ENCODE data around the gene MED12L. TPM values are rescaled to one million over a fixed set of nuclear protein-coding genes. Genes with fewer than 3 reads are reported as not detected.

The MED12L gene
- total and polyA plus RNA-seq, 7 donors, result 0.16 to 0.71 (median 0.28) TPM; not detected in 2

DNA sequence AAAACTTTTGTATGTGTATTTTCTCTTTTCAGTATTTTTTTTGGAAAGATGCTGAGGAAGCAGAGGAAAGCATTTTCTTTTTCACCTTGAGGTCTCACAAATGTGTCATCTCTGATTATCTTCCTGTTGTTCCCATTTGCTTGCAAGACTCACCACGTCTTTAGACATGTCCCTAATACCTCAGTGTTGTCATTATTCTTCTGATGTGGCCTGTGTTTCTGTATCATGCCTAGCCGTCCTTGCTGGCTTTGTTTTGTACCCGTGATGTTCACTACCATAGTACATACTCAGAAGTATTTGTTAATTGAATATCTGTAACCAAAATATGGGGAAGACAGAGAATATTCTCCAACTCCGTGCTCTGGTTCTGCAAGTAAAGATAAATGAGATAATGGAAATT is 197.9 kb downstream of the MED12L start:
- intact Hi-C loops (cut with DNase I), result loop anchor here (1.0 to 10.0 kb wide), 2 partner anchors 56 to 551 kb away; no protein-coding TSS in a partner anchor
- TF ChIP-seq CTCF (IDR thresholded peaks at IDR 0.05) (no peak), EP300 (IDR thresholded peaks at IDR 0.05) (no peak), POLR2A (IDR thresholded peaks at IDR 0.05) (no peak), POLR2AphosphoS5 (IDR thresholded peaks at IDR 0.05) (no peak)
- no peak for DNase-seq
- Histone ChIP-seq H3K27me3 (no peaks in the 10 kb centered on the region), H3K4me3 (no peak overlapping the region), H3K27ac (peak overlapping the region in 1 of 4 donors; percentile 4), H3K9me3 (no peaks in the 10 kb centered on the region), H3K4me1 (peaks cover 0 to 40% (median 15%) of the 10 kb centered on the region in 4 donors), H3K36me3 (no peaks in the 10 kb centered on the region)
- 40 to 63% methylated on average over 4 of the region's 4 CpGs for WGBS, 2 donors

DNA sequence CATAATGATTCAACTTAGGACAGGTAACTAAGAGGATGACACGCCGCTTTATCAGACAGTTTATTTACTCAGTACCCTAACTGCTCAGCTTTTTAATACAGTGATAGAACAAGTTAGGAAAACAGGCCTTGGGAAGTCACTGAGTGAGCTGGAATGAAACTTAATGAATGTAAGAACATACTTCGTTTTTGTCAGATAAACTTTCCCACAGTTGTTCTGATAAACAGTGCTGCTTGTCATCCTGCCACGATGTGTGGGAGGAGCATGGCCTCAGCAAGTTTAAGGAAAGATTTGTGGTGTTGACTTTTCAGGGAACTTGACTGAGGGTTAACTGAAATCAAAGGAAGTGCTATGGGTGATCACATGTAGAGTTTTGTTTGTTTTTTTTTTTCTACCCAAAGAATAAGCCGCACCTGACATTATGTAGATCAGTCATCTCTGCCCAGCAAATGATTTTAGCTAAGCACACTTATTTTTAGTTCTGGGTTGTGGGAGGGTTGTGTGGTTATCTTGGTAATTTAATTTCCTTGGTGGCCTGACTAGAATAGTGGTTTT is 198.5 kb downstream of the MED12L start:
- no peak for TF ChIP-seq CTCF (IDR thresholded peaks at IDR 0.05)
- no peak for TF ChIP-seq EP300 (IDR thresholded peaks at IDR 0.05)
- no peak for TF ChIP-seq POLR2A (IDR thresholded peaks at IDR 0.05)
- no peak for TF ChIP-seq POLR2AphosphoS5 (IDR thresholded peaks at IDR 0.05)

GRCh38 chr3:151285940-151286339 is 200.5 kb downstream of the MED12L start:
- Histone ChIP-seq H3K27ac (no peak overlapping the region), H3K4me3 (no peak overlapping the region), H3K9me3 (no peaks in the 10 kb centered on the region), H3K4me1 (peaks cover 0 to 24% (median 10%) of the 10 kb centered on the region in 4 donors), H3K27me3 (no peaks in the 10 kb centered on the region), H3K36me3 (no peaks in the 10 kb centered on the region)
- no peak for DNase-seq
- WGBS, 2 donors, result 79 to 93% methylated on average over 1 of the region's 1 CpG
- no peak for TF ChIP-seq EP300 (IDR thresholded peaks at IDR 0.05)
- no peak for TF ChIP-seq POLR2AphosphoS5 (IDR thresholded peaks at IDR 0.05)
- no peak for TF ChIP-seq CTCF (IDR thresholded peaks at IDR 0.05)
- no peak for TF ChIP-seq POLR2A (IDR thresholded peaks at IDR 0.05)
- intact Hi-C loops (cut with DNase I), result loop anchor here (10.0 kb wide), 1 partner anchor 549 kb away; no protein-coding TSS in a partner anchor

More for the DNA sequence above, 198.5 kb downstream of the MED12L start:
- 10 to 24% methylated on average over 5 of the region's 5 CpGs for WGBS, 2 donors
- Histone ChIP-seq H3K27me3 (no peaks in the 10 kb centered on the region), H3K9me3 (no peaks in the 10 kb centered on the region), H3K36me3 (no peaks in the 10 kb centered on the region), H3K4me3 (no peak overlapping the region), H3K27ac (peak overlapping the region in 2 of 4 donors; percentile 4 to 14), H3K4me1 (peaks cover 0 to 37% (median 15%) of the 10 kb centered on the region in 4 donors)
- intact Hi-C loops (cut with DNase I), result loop anchor here (1.0 to 10.0 kb wide), 2 partner anchors 57 to 551 kb away; no protein-coding TSS in a partner anchor
- peak; percentile 46 for DNase-seq

GRCh38 chr3:151289445-151289844 is 204.0 kb downstream of the MED12L start:
- intact Hi-C loops (cut with DNase I), result loop anchor here (10.0 kb wide), 1 partner anchor 545 kb away; no protein-coding TSS in a partner anchor
- Histone ChIP-seq H3K27me3 (no peaks in the 10 kb centered on the region), H3K4me3 (no peak overlapping the region), H3K9me3 (no peaks in the 10 kb centered on the region), H3K36me3 (no peaks in the 10 kb centered on the region), H3K4me1 (no peaks in the 10 kb centered on the region), H3K27ac (no peak overlapping the region)
- DNase-seq, result no peak
- WGBS, 2 donors, result 43 to 62% methylated on average over 3 of the region's 3 CpGs
- no peak for TF ChIP-seq POLR2A (IDR thresholded peaks at IDR 0.05)
- no peak for TF ChIP-seq CTCF (IDR thresholded peaks at IDR 0.05)
- TF ChIP-seq EP300 (IDR thresholded peaks at IDR 0.05), result no peak
- TF ChIP-seq POLR2AphosphoS5 (IDR thresholded peaks at IDR 0.05), result no peak
